ENCODE data around the gene MRPS16.

DNA sequence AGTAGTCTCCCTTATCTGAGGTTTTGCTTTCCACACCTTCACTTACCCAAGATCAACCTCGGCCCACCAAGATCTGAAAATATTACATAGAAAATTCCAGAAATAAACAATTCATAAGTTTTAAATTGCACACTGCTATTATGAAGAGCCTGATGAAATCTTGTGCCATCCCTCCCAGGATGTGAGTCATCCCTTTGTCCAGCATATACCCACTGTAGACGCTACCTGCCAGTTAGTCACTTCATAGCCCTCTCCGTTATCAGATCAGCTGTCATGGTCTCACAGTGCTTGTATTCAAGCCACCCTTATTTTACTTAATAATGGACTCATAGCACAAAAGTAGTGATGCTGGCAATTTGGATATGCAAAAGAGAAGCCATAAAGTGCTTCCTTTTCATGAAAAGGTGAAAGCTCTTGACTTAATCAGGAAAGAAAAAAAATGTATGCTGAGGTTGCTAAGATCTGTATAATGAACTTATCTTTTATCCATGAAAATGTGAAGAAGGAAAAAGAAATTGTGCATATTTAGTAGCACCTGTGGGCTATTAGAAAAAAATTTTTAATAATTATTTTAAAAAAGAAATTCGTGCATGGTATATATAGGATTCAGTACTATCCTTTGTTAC is 9.8 kb upstream of the MRPS16 start:
- TF ChIP-seq NFRKB (IDR thresholded peaks at IDR 0.05) (no peak), SP1 (IDR thresholded peaks at IDR 0.05) (no peak), ARNT (IDR thresholded peaks at IDR 0.05) (no peak), ELF4 (IDR thresholded peaks at IDR 0.05) (no peak), HDGF (IDR thresholded peaks at IDR 0.05; ENCODE audit: borderline replicate concordance) (no peak), FOXA1 (IDR thresholded peaks at IDR 0.05) (no peak)
